Activated T-cell treated with anti-CD3 and anti-CD28 coated beads, Interleukin-2, amount 50 U/mL, for 4 hours (primary cell): ENCODE measurements around the gene KICS2. TPM values are rescaled to one million over a fixed set of nuclear protein-coding genes. Genes with fewer than 3 reads are reported as not detected.

Source experiments
- ATAC-seq, 2 donors: fragments of 200-7000 bp; cut with Tn5 transposase; one replicate each; pipeline ENCODE4 v1.10.0; 2021
- DNase-seq: peaks from one replicate; pipeline ENCODE4 v3.0.0-alpha.2; 2020
- H3K27me3 Mint-ChIP-seq: one replicate; pipeline ENCODE4 v1.8.0; 2021; ENCODE audit warnings: low read depth, mixed read lengths
- H3K36me3 Mint-ChIP-seq: one replicate; pipeline ENCODE4 v1.8.0; 2022; ENCODE audit warnings: mixed read lengths; ENCODE audit not compliant: insufficient read depth
- H3K4me1 Mint-ChIP-seq: one replicate; pipeline ENCODE4 v1.8.0; 2021; ENCODE audit warnings: low read depth, mixed read lengths
- H3K4me3 Mint-ChIP-seq: one replicate; pipeline ENCODE4 v1.8.0; 2021; ENCODE audit warnings: mild to moderate bottlenecking, moderate library complexity, mixed read lengths
- H3K9me3 Mint-ChIP-seq: one replicate; pipeline ENCODE4 v1.8.0; 2021; ENCODE audit warnings: mixed read lengths
- total RNA-seq, 3 donors: library from RNA; stranded (reverse); gene quantifications; one replicate each; pipeline ENCODE4 v1.2.1, GENCODE V29; 2021

The KICS2 gene
- total RNA-seq, 3 donors from 2014 or later, result 11.1 to 14.3 (median 12.2) TPM

DNA sequence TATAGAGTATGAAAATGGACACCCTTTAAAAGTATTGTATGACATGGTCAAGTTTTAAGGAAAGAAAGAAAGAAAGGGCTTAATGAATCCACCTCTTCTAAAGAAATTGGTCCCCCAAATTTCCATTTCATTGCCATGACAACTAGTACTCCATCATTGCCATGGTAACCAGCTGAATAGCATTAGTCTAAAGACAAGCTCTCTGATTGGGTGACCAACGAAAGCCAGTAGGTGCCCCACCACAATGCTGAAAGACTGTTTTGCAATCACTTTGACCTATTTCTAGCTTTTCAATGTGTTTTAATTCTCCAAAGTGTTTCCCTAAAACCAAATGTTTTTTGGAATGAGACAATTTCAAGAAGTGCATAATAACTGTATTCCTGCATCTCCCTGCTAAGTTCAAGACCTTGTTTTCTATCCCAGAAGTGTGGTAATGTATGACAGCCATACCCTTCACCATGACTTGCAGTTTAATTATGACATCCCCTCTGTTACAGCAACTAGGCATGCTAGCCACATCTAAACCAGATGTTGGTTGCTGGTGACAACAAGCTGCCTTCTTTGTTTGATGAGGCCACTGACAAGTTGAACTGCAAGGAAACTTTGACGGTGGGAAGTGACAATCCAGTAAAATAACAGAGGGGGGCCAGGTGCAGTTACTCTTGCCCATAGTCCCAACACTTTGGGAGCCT lies 46.7 kb downstream of the KICS2 start:
- H3K9me3 Mint-ChIP-seq, result no peaks in the 10 kb centered on the region
- H3K36me3 Mint-ChIP-seq, result peaks cover 2% of the 10 kb centered on the region
- H3K4me1 Mint-ChIP-seq, result no peaks in the 10 kb centered on the region
- ATAC-seq (no peak), DNase-seq (no peak)
- no peaks in the 10 kb centered on the region for H3K27me3 Mint-ChIP-seq
- no peak overlapping the region for H3K4me3 Mint-ChIP-seq

DNA sequence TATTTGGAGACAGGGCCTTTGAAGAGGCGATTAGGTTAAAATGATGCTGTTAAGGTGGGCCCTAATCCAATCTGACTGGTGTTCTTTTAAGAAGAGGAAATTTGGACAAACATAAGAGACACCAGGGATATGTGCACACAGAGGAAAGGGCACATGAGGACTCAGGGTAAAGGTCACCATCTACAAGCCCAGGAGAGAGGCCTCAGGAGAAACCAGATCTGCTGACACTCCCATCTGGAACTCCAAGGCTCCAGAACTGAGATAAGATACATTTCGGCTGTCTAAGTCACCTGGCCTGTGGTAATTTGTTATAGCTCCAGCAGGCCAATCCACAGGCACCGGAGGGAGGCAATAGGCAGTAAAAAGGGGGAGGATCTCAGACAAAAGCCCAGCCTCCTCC lies 48.6 kb downstream of the KICS2 start:
- Mint-ChIP-seq H3K36me3 (peaks cover 2% of the 10 kb centered on the region), H3K9me3 (no peaks in the 10 kb centered on the region), H3K4me3 (no peak overlapping the region), H3K4me1 (no peaks in the 10 kb centered on the region), H3K27me3 (no peaks in the 10 kb centered on the region)
- DNase-seq (no peak), ATAC-seq (no peak)

Other genes with a start within 250 kb of the KICS2 start
- gene C12orf56, start 168.5 kb upstream of the KICS2 start, total RNA-seq, result not detected
- gene XPOT, start 182.1 kb upstream of the KICS2 start, total RNA-seq, result 100 to 1,000 TPM; 130 to 143 (median 132) TPM
- 10 to 100 TPM; 15.1 to 20.5 (median 15.4) TPM for gene TBK1, start 229.8 kb upstream of the KICS2 start, total RNA-seq